ENCODE measurements around the gene ITGB8.

ITGB8 gene

GRCh38 chr7:20432071-20432470 lies 101.4 kb downstream of the ITGB8 start:
- no peak overlapping the region for H3K4me3 ChIP-seq (ENCODE audit: low read depth in 1 of 5, low read length in 5 of 5)
- H3K9me3 ChIP-seq (ENCODE audit: control insufficient read depth in 5 of 5, low read length in 5 of 5), result no peaks in the 10 kb centered on the region
- no peaks in the 10 kb centered on the region for H3K36me3 ChIP-seq (ENCODE audit: control insufficient read depth in 5 of 5, insufficient read depth in 5 of 5, low read length in 5 of 5)
- no peak overlapping the region for H3K27ac ChIP-seq (ENCODE audit: low read depth, low read length)
- H3K9ac ChIP-seq (ENCODE audit: low read length in 5 of 5), result no peak overlapping the region
- H3K4me1 ChIP-seq (ENCODE audit: control insufficient read depth in 5 of 5, insufficient read depth in 5 of 5, low read length in 5 of 5), result peaks cover 0 to 6% (median 4%) of the 10 kb centered on the region in 5 donors
- H3K27me3 ChIP-seq (ENCODE audit: control insufficient read depth in 5 of 5, insufficient read depth in 4 of 5, low read length in 5 of 5), result no peaks in the 10 kb centered on the region

DNA sequence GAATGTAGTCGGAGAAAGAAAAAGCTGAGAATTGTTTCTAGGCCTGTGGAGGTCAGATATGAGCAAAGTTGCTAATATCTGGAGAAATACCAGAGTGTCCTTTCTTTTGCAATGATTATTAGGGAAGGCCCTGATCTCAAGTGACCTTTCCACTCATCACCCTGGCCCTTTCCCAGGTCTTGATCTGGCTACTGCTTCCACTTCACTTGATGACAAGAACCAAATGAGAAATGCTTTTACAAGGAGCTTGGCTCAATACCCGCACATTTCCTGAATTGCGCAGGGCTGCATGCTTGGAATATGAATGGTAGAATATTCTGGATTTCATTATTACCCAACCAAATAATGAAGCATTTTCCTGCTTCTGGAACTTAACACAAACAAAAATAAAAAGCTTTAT lies 104.6 kb downstream of the ITGB8 start:
- no peak overlapping the region for H3K4me3 ChIP-seq (ENCODE audit: low read depth in 1 of 5, low read length in 5 of 5)
- H3K4me1 ChIP-seq (ENCODE audit: control insufficient read depth in 5 of 5, insufficient read depth in 5 of 5, low read length in 5 of 5), result peaks cover 0 to 6% (median 4%) of the 10 kb centered on the region in 5 donors
- no peaks in the 10 kb centered on the region for H3K9me3 ChIP-seq (ENCODE audit: control insufficient read depth in 5 of 5, low read length in 5 of 5)
- H3K36me3 ChIP-seq (ENCODE audit: control insufficient read depth in 5 of 5, insufficient read depth in 5 of 5, low read length in 5 of 5), result no peaks in the 10 kb centered on the region
- no peak overlapping the region for H3K9ac ChIP-seq (ENCODE audit: low read length in 5 of 5)
- peak overlapping the region; percentile 57 for H3K27ac ChIP-seq (ENCODE audit: low read depth, low read length)
- no peaks in the 10 kb centered on the region for H3K27me3 ChIP-seq (ENCODE audit: control insufficient read depth in 5 of 5, insufficient read depth in 4 of 5, low read length in 5 of 5)

GRCh38 chr7:20438248-20438647 lies 107.5 kb downstream of the ITGB8 start:
- no peak overlapping the region for H3K27ac ChIP-seq (ENCODE audit: low read depth, low read length)
- H3K9ac ChIP-seq (ENCODE audit: low read length in 5 of 5), result no peak overlapping the region
- no peaks in the 10 kb centered on the region for H3K27me3 ChIP-seq (ENCODE audit: control insufficient read depth in 5 of 5, insufficient read depth in 4 of 5, low read length in 5 of 5)
- no peaks in the 10 kb centered on the region for H3K9me3 ChIP-seq (ENCODE audit: control insufficient read depth in 5 of 5, low read length in 5 of 5)
- no peak overlapping the region for H3K4me3 ChIP-seq (ENCODE audit: low read depth in 1 of 5, low read length in 5 of 5)
- H3K36me3 ChIP-seq (ENCODE audit: control insufficient read depth in 5 of 5, insufficient read depth in 5 of 5, low read length in 5 of 5), result no peaks in the 10 kb centered on the region
- peaks cover 0 to 6% (median 4%) of the 10 kb centered on the region in 5 donors for H3K4me1 ChIP-seq (ENCODE audit: control insufficient read depth in 5 of 5, insufficient read depth in 5 of 5, low read length in 5 of 5)

DNA sequence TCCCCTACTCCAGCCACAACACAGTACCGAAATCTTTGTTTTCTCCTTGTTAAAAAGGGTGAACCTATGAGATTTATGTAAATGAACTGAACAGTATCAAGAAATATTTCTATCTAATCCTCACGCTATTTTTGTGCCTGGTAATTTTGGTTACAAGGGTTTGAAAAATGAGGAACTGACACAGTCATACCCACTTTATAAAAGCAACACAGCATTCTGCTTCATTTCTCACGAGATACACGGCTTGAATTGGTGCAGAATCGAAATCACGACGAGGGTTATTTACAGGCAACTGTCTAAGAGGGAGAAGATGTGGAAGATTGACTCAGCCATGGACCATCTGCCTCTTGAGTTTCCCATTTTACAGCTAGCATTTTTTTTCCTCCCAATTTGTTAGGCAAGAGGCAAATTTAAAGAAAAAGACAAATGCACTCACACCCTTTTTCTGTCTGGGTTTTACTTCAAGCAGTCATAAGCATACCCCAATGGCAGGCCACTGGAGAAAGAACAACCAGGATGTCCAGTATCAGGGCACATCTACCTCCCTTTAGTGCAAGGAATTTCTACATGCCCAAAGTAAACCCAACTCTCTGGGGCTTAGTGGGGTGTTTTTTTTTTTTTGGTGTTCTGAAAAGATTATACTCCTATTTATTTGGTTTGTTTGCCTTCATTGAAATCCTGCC lies 108.1 kb downstream of the ITGB8 start:
- H3K4me1 ChIP-seq (ENCODE audit: control insufficient read depth in 5 of 5, insufficient read depth in 5 of 5, low read length in 5 of 5), result peaks cover 0 to 6% (median 4%) of the 10 kb centered on the region in 5 donors
- H3K36me3 ChIP-seq (ENCODE audit: control insufficient read depth in 5 of 5, insufficient read depth in 5 of 5, low read length in 5 of 5), result no peaks in the 10 kb centered on the region
- H3K27me3 ChIP-seq (ENCODE audit: control insufficient read depth in 5 of 5, insufficient read depth in 4 of 5, low read length in 5 of 5), result no peaks in the 10 kb centered on the region
- no peaks in the 10 kb centered on the region for H3K9me3 ChIP-seq (ENCODE audit: control insufficient read depth in 5 of 5, low read length in 5 of 5)
- H3K27ac ChIP-seq (ENCODE audit: low read depth, low read length), result no peak overlapping the region
- no peak overlapping the region for H3K9ac ChIP-seq (ENCODE audit: low read length in 5 of 5)
- no peak overlapping the region for H3K4me3 ChIP-seq (ENCODE audit: low read depth in 1 of 5, low read length in 5 of 5)

- Histone ChIP-seq H3K4me3 (ENCODE audit: low read depth in 1 of 5, low read length in 5 of 5) (no peak overlapping the region), H3K9me3 (ENCODE audit: control insufficient read depth in 5 of 5, low read length in 5 of 5) (peaks cover 0 to 1% (median 0%) of the 10 kb centered on the region in 5 donors), H3K27me3 (ENCODE audit: control insufficient read depth in 5 of 5, insufficient read depth in 4 of 5, low read length in 5 of 5) (no peaks in the 10 kb centered on the region), H3K36me3 (ENCODE audit: control insufficient read depth in 5 of 5, insufficient read depth in 5 of 5, low read length in 5 of 5) (no peaks in the 10 kb centered on the region), H3K9ac (ENCODE audit: low read length in 5 of 5) (no peak overlapping the region), H3K27ac (ENCODE audit: low read depth, low read length) (no peak overlapping the region), H3K4me1 (ENCODE audit: control insufficient read depth in 5 of 5, insufficient read depth in 5 of 5, low read length in 5 of 5) (peaks cover 0 to 6% (median 4%) of the 10 kb centered on the region in 5 donors)
Observed at GRCh38 chr7:20439416-20440185, 108.9 kb downstream of the ITGB8 start.

GRCh38 chr7:20440472-20441105 lies 109.9 kb downstream of the ITGB8 start:
- Histone ChIP-seq H3K27ac (ENCODE audit: low read depth, low read length) (no peak overlapping the region), H3K36me3 (ENCODE audit: control insufficient read depth in 5 of 5, insufficient read depth in 5 of 5, low read length in 5 of 5) (no peaks in the 10 kb centered on the region), H3K4me1 (ENCODE audit: control insufficient read depth in 5 of 5, insufficient read depth in 5 of 5, low read length in 5 of 5) (peaks cover 0 to 2% (median 0%) of the 10 kb centered on the region in 5 donors), H3K4me3 (ENCODE audit: low read depth in 1 of 5, low read length in 5 of 5) (no peak overlapping the region), H3K9me3 (ENCODE audit: control insufficient read depth in 5 of 5, low read length in 5 of 5) (peaks cover 0 to 8% (median 6%) of the 10 kb centered on the region in 5 donors), H3K27me3 (ENCODE audit: control insufficient read depth in 5 of 5, insufficient read depth in 4 of 5, low read length in 5 of 5) (no peaks in the 10 kb centered on the region), H3K9ac (ENCODE audit: low read length in 5 of 5) (no peak overlapping the region)

DNA sequence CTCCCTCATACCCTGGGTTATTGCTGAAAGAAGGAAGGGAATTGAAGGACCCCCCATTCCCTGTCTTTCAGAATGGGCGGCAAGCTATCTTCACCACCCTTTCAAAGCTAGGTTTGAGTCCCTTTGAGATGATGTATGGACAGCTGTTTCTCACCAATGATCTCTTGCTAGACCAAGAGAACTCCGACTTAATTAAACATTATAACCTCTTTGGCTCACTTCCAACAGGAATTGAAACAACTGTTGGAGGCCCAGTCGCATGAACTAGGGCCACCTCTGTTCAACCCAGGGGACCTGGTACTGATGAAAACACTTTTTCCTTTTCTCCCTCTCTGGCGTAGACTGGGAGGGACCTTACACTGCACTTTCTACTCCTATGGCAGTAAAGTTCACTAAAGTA lies 110.6 kb downstream of the ITGB8 start:
- H3K36me3 ChIP-seq (ENCODE audit: control insufficient read depth in 5 of 5, insufficient read depth in 5 of 5, low read length in 5 of 5), result no peaks in the 10 kb centered on the region
- peaks cover 0 to 2% (median 0%) of the 10 kb centered on the region in 5 donors for H3K27me3 ChIP-seq (ENCODE audit: control insufficient read depth in 5 of 5, insufficient read depth in 4 of 5, low read length in 5 of 5)
- no peak overlapping the region for H3K9ac ChIP-seq (ENCODE audit: low read length in 5 of 5)
- no peak overlapping the region for H3K27ac ChIP-seq (ENCODE audit: low read depth, low read length)
- H3K4me3 ChIP-seq (ENCODE audit: low read depth in 1 of 5, low read length in 5 of 5), result no peak overlapping the region
- peaks cover 0 to 11% (median 6%) of the 10 kb centered on the region in 5 donors for H3K9me3 ChIP-seq (ENCODE audit: control insufficient read depth in 5 of 5, low read length in 5 of 5)
- H3K4me1 ChIP-seq (ENCODE audit: control insufficient read depth in 5 of 5, insufficient read depth in 5 of 5, low read length in 5 of 5), result no peaks in the 10 kb centered on the region

- Histone ChIP-seq H3K9me3 (ENCODE audit: control insufficient read depth in 5 of 5, low read length in 5 of 5) (peaks cover 0 to 11% (median 6%) of the 10 kb centered on the region in 5 donors), H3K4me1 (ENCODE audit: control insufficient read depth in 5 of 5, insufficient read depth in 5 of 5, low read length in 5 of 5) (no peaks in the 10 kb centered on the region), H3K27ac (ENCODE audit: low read depth, low read length) (no peak overlapping the region), H3K9ac (ENCODE audit: low read length in 5 of 5) (no peak overlapping the region), H3K27me3 (ENCODE audit: control insufficient read depth in 5 of 5, insufficient read depth in 4 of 5, low read length in 5 of 5) (peaks cover 0 to 2% (median 0%) of the 10 kb centered on the region in 5 donors), H3K4me3 (ENCODE audit: low read depth in 1 of 5, low read length in 5 of 5) (no peak overlapping the region), H3K36me3 (ENCODE audit: control insufficient read depth in 5 of 5, insufficient read depth in 5 of 5, low read length in 5 of 5) (no peaks in the 10 kb centered on the region)
Observed at GRCh38 chr7:20441991-20442441, 111.3 kb downstream of the ITGB8 start.

GRCh38 chr7:20442951-20443350 lies 112.3 kb downstream of the ITGB8 start:
- H3K9ac ChIP-seq (ENCODE audit: low read length in 5 of 5), result no peak overlapping the region
- H3K36me3 ChIP-seq (ENCODE audit: control insufficient read depth in 5 of 5, insufficient read depth in 5 of 5, low read length in 5 of 5), result no peaks in the 10 kb centered on the region
- H3K27me3 ChIP-seq (ENCODE audit: control insufficient read depth in 5 of 5, insufficient read depth in 4 of 5, low read length in 5 of 5), result peaks cover 0 to 2% (median 0%) of the 10 kb centered on the region in 5 donors
- H3K4me1 ChIP-seq (ENCODE audit: control insufficient read depth in 5 of 5, insufficient read depth in 5 of 5, low read length in 5 of 5), result no peaks in the 10 kb centered on the region
- H3K27ac ChIP-seq (ENCODE audit: low read depth, low read length), result no peak overlapping the region
- peaks cover 0 to 11% (median 6%) of the 10 kb centered on the region in 5 donors for H3K9me3 ChIP-seq (ENCODE audit: control insufficient read depth in 5 of 5, low read length in 5 of 5)
- H3K4me3 ChIP-seq (ENCODE audit: low read depth in 1 of 5, low read length in 5 of 5), result no peak overlapping the region

Measured in subcutaneous abdominal adipose tissue (tissue), 5 donors.